ENCODE results near the gene KCNH3. TPM values are rescaled to one million over a fixed set of nuclear protein-coding genes. Genes with fewer than 3 reads are reported as not detected.
"Not testable (repeated sequence)": the region's sequence is repeated elsewhere in the genome, so short reads cannot be mapped to it uniquely, and the experiment has no call there.

Gene KCNH3
- polyA plus RNA-seq, 1 donor: 2.2 TPM

DNA sequence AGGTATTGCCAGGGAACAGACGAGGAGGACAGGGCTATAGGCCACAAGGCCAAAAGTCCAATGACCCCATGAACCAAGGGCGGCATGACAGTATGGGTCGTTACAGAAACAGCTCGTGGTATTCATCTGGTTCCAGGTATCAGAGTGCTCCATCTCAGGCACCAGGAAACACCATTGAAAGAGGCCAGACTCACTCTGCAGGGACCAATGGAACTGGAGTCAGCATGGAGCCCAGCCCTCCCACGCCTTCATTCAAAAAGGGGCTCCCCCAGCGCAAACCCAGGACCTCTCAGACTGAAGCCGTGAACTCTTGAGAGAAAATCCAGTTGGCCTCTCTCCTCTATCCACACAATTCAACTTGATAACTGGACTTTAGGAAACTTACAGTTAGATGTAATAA is 12.9 kb upstream of the KCNH3 start:
- WGBS (ENCODE audit: insufficient coverage, low lambda C conversion rate): no CpG with 5 or more reads among the region's 7 CpGs

GRCh38 chr12:49527361-49528130 is 11.3 kb upstream of the KCNH3 start:
- Histone ChIP-seq H3K4me3 (ENCODE audit: low read length) (no peak overlapping the region), H3K9me3 (ENCODE audit: control insufficient read depth, low read depth, low read length) (no peaks in the 10 kb centered on the region), H3K4me1 (ENCODE audit: control insufficient read depth, insufficient read depth, low read length) (no peaks in the 10 kb centered on the region), H3K27me3 (ENCODE audit: control insufficient read depth, insufficient read depth, low read length) (no peaks in the 10 kb centered on the region), H3K27ac (ENCODE audit: low read length) (no peak overlapping the region), H3K36me3 (ENCODE audit: control insufficient read depth, insufficient read depth, low read length) (peaks cover 36% of the 10 kb centered on the region)
- no CpG with 5 or more reads among the region's 7 CpGs for WGBS (ENCODE audit: insufficient coverage, low lambda C conversion rate)
- no peak for DNase-seq

More for the DNA sequence above, 12.9 kb upstream of the KCNH3 start:
- Histone ChIP-seq H3K27ac (ENCODE audit: low read length) (no peak overlapping the region), H3K36me3 (ENCODE audit: control insufficient read depth, insufficient read depth, low read length) (peaks cover 41% of the 10 kb centered on the region), H3K4me1 (ENCODE audit: control insufficient read depth, insufficient read depth, low read length) (no peaks in the 10 kb centered on the region), H3K27me3 (ENCODE audit: control insufficient read depth, insufficient read depth, low read length) (no peaks in the 10 kb centered on the region), H3K9me3 (ENCODE audit: control insufficient read depth, low read depth, low read length) (no peaks in the 10 kb centered on the region), H3K4me3 (ENCODE audit: low read length) (no peak overlapping the region)
- no peak for DNase-seq

DNA sequence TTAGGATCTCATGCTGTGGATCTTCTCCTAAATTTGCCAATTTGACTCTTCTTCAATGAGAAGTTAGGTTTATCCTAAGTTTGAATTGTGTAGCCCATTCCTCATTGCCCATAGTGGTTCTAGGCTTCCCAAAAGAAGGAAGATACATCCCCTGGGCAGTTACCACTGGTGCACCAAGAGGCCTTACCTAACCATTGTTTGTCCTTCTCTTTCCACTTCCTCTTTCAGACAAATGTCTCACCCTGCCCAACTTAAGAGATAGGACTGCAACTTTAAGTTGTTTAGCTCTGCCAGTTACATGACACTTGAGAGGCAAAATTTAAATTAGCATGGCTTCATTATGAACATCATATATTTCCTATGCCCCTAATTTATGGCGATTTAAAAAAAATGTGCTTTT is 9.4 kb upstream of the KCNH3 start:
- no peak for DNase-seq
- H3K9me3 ChIP-seq (ENCODE audit: control insufficient read depth, low read depth, low read length): no peaks in the 10 kb centered on the region
- no CpG with 5 or more reads among the region's 1 CpG for WGBS (ENCODE audit: insufficient coverage, low lambda C conversion rate)
- H3K4me1 ChIP-seq (ENCODE audit: control insufficient read depth, insufficient read depth, low read length): no peaks in the 10 kb centered on the region
- H3K4me3 ChIP-seq (ENCODE audit: low read length): no peak overlapping the region
- H3K27me3 ChIP-seq (ENCODE audit: control insufficient read depth, insufficient read depth, low read length): no peaks in the 10 kb centered on the region
- H3K27ac ChIP-seq (ENCODE audit: low read length): no peak overlapping the region
- peaks cover 30% of the 10 kb centered on the region for H3K36me3 ChIP-seq (ENCODE audit: control insufficient read depth, insufficient read depth, low read length)

GRCh38 chr12:49531745-49532144 is 7.1 kb upstream of the KCNH3 start:
- Histone ChIP-seq H3K9me3 (ENCODE audit: control insufficient read depth, low read depth, low read length) (peaks cover 3% of the 10 kb centered on the region), H3K36me3 (ENCODE audit: control insufficient read depth, insufficient read depth, low read length) (peaks cover 9% of the 10 kb centered on the region), H3K27me3 (ENCODE audit: control insufficient read depth, insufficient read depth, low read length) (peaks cover 15% of the 10 kb centered on the region), H3K4me1 (ENCODE audit: control insufficient read depth, insufficient read depth, low read length) (no peaks in the 10 kb centered on the region), H3K27ac (ENCODE audit: low read length) (no peak overlapping the region), H3K4me3 (ENCODE audit: low read length) (no peak overlapping the region)
- DNase-seq: peak in 1 of 2 donors; percentile 53
- WGBS (ENCODE audit: insufficient coverage, low lambda C conversion rate): no CpG with 5 or more reads among the region's 2 CpGs

DNA sequence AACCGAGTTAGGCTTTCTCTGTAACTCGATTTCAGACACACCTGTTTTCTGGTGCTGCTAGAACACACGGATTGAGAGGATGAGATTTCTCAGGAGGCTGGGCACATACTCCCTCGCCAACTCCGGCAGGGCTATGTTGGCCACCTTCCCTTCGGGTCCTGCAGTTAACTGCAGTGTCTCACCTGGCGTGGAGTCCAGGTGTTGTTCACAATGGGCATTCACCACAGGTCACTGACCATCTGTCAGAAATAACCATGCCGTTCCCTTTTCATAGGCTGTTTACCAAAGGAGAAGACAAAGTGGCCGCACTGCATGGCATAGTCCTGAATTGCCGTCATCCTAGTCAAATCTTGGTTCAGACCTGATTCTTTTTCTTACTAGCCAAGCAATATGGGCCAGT is 5.5 kb upstream of the KCNH3 start:
- DNase-seq: no peak
- H3K27ac ChIP-seq (ENCODE audit: low read length): no peak overlapping the region
- WGBS (ENCODE audit: insufficient coverage, low lambda C conversion rate): no CpG with 5 or more reads among the region's 10 CpGs
- H3K36me3 ChIP-seq (ENCODE audit: control insufficient read depth, insufficient read depth, low read length): no peaks in the 10 kb centered on the region
- H3K4me1 ChIP-seq (ENCODE audit: control insufficient read depth, insufficient read depth, low read length): peaks cover 9% of the 10 kb centered on the region
- H3K4me3 ChIP-seq (ENCODE audit: low read length): no peak overlapping the region
- peaks cover 30% of the 10 kb centered on the region for H3K27me3 ChIP-seq (ENCODE audit: control insufficient read depth, insufficient read depth, low read length)
- peaks cover 3% of the 10 kb centered on the region for H3K9me3 ChIP-seq (ENCODE audit: control insufficient read depth, low read depth, low read length)

- DNase-seq; H3K27ac ChIP-seq (ENCODE audit: low read length); H3K36me3 ChIP-seq (ENCODE audit: control insufficient read depth, insufficient read depth, low read length); H3K4me3 ChIP-seq (ENCODE audit: low read length); H3K4me1 ChIP-seq (ENCODE audit: control insufficient read depth, insufficient read depth, low read length); H3K9me3 ChIP-seq (ENCODE audit: control insufficient read depth, low read depth, low read length): not testable (repeated sequence)
- no CpG with 5 or more reads among the region's 5 CpGs for WGBS (ENCODE audit: insufficient coverage, low lambda C conversion rate)
- peaks cover 36% of the 10 kb centered on the region for H3K27me3 ChIP-seq (ENCODE audit: control insufficient read depth, insufficient read depth, low read length)
These were observed 4.7 kb upstream of the KCNH3 start for GRCh38 chr12:49534122-49534521.

- H3K9me3 ChIP-seq (ENCODE audit: control insufficient read depth, low read depth, low read length): peaks cover 3% of the 10 kb centered on the region
- H3K27ac ChIP-seq (ENCODE audit: low read length): no peak overlapping the region
- no CpG with 5 or more reads among the region's 13 CpGs for whole genome bisulfite sequencing (ENCODE audit: insufficient coverage, low lambda C conversion rate)
- peaks cover 43% of the 10 kb centered on the region for H3K27me3 ChIP-seq (ENCODE audit: control insufficient read depth, insufficient read depth, low read length)
- no peaks in the 10 kb centered on the region for H3K36me3 ChIP-seq (ENCODE audit: control insufficient read depth, insufficient read depth, low read length)
- DNase-seq: no peak
- peaks cover 10% of the 10 kb centered on the region for H3K4me1 ChIP-seq (ENCODE audit: control insufficient read depth, insufficient read depth, low read length)
- H3K4me3 ChIP-seq (ENCODE audit: low read length): no peak overlapping the region
These were observed 4.0 kb upstream of the KCNH3 start for GRCh38 chr12:49534731-49535278.

DNA sequence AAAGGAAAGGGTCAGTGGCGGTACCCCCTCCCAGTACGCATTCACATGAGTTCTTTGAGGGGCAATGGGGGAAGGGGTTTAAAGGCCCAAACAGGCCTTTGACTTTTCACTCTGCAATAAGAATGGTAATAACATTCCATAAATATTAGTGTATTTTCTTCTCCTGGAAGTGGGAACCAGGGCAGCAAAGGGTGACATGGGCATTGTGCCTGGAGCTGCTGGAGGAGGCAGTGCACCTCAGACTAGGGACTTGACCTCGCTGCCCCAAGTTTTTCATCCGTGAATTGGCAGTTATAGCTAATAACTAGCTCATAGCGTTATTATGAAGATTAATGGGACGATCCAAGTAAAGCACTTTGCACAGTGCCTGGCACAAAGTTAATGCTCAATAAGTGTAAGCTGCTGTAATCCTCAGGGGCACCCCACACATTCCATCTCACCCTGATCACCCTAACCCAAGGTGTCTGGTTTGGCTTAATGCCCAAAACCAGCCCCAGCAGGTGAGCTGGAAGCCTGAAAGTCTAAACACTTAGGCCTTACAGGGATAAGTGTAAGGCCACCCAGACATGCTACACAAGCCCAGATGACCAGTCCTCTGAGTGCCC is 2.8 kb upstream of the KCNH3 start:
- Histone ChIP-seq H3K27ac (ENCODE audit: low read length) (no peak overlapping the region), H3K4me1 (ENCODE audit: control insufficient read depth, insufficient read depth, low read length) (peaks cover 15% of the 10 kb centered on the region), H3K9me3 (ENCODE audit: control insufficient read depth, low read depth, low read length) (peaks cover 3% of the 10 kb centered on the region), H3K4me3 (ENCODE audit: low read length) (no peak overlapping the region), H3K27me3 (ENCODE audit: control insufficient read depth, insufficient read depth, low read length) (peaks cover 55% of the 10 kb centered on the region), H3K36me3 (ENCODE audit: control insufficient read depth, insufficient read depth, low read length) (no peaks in the 10 kb centered on the region)
- DNase-seq: no peak
- 80% methylated on average over 1 of the region's 6 CpGs for WGBS (ENCODE audit: insufficient coverage, low lambda C conversion rate)

DNA sequence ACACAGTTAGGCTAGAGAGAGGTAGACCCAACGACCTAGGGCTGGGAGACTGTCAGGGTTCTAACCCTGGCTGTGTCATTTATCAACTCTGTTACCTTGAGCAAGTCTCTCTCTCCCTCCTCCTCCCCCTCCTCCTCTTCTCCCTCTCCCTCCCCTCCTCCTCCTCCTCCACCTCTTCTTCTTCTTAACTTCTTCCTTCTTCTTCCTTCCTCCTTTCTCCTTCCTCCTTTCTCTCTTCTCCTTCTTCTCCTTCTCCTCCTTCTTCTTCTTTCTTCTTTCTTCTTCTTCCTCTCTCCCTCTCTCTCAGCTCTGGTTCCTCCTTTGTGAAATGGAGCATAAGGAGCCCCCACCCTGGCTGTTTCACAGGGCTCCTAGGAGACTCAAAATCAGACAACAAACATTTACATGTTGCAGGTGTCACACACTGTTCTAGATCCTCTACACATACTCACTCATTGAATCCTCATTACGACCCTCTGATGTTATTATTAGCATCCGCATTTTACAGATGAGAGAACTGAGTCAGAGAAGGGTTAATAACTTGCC is 2.2 kb upstream of the KCNH3 start:
- H3K4me3 ChIP-seq (ENCODE audit: low read length): no peak overlapping the region
- H3K27me3 ChIP-seq (ENCODE audit: control insufficient read depth, insufficient read depth, low read length): peaks cover 58% of the 10 kb centered on the region
- H3K9me3 ChIP-seq (ENCODE audit: control insufficient read depth, low read depth, low read length): peaks cover 3% of the 10 kb centered on the region
- peaks cover 15% of the 10 kb centered on the region for H3K4me1 ChIP-seq (ENCODE audit: control insufficient read depth, insufficient read depth, low read length)
- DNase-seq: no peak
- no CpG with 5 or more reads among the region's 3 CpGs for WGBS (ENCODE audit: insufficient coverage, low lambda C conversion rate)
- H3K36me3 ChIP-seq (ENCODE audit: control insufficient read depth, insufficient read depth, low read length): no peaks in the 10 kb centered on the region
- H3K27ac ChIP-seq (ENCODE audit: low read length): no peak overlapping the region

DNA sequence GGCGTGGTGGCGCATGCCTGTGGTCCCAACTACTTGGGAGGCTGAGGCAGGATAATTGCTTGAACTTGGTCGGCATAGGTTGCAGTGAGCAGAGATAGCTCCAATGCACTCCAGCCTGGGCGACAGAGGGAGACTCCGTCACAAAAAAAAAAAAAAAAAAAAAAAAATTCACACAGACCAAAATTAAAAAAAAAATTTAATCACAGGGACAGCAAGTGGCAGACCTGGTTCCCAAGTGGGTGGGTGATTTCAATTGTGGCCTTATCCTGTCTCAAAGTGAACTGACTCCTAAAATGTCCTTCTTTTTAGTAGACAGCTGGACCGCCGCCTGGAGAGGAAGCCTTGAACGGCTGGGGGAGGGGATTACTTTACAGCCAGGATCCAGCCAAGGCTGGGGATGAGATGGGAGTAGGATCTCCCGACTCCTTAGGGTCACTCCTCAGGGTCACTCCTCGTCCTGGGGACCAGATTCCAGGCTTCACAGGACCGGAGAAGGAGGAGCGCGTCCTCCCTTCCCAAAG is 1.5 kb upstream of the KCNH3 start:
- peak overlapping the region; percentile 14 for H3K4me3 ChIP-seq (ENCODE audit: low read length)
- peaks cover 15% of the 10 kb centered on the region for H3K4me1 ChIP-seq (ENCODE audit: control insufficient read depth, insufficient read depth, low read length)
- no peaks in the 10 kb centered on the region for H3K36me3 ChIP-seq (ENCODE audit: control insufficient read depth, insufficient read depth, low read length)
- DNase-seq: no peak
- no CpG with 5 or more reads among the region's 13 CpGs for WGBS (ENCODE audit: insufficient coverage, low lambda C conversion rate)
- H3K27ac ChIP-seq (ENCODE audit: low read length): no peak overlapping the region
- peaks cover 3% of the 10 kb centered on the region for H3K9me3 ChIP-seq (ENCODE audit: control insufficient read depth, low read depth, low read length)
- peaks cover 58% of the 10 kb centered on the region for H3K27me3 ChIP-seq (ENCODE audit: control insufficient read depth, insufficient read depth, low read length)
